Thoracic aorta (tissue), 2 donors: Measurements from ENCODE around the gene IFT122. TPM values are rescaled to one million over a fixed set of nuclear protein-coding genes. Genes with fewer than 3 reads are reported as not detected.

Experiments
- ATAC-seq: fragments of 150-250 bp; one replicate; pipeline ENCODE4 v1.8.0; 2017; ENCODE audit warnings: low read depth; ENCODE audit not compliant: insufficient number of reproducible peaks, low FRiP score
- DNase-seq: peaks from one replicate; pipeline ENCODE4 v3.0.0-alpha.2; 2020; ENCODE audit warnings: low spot score
- H3K27ac ChIP-seq, 2 donors: fragments of 200-600 bp; sonication (generic); 1 replicate in 1 of 2; 2 replicates in 1 of 2; pipeline ENCODE4 v1.5.1; 2016; ENCODE audit warnings: mild to moderate bottlenecking in 2 of 2, moderate library complexity in 2 of 2
- H3K27me3 ChIP-seq: fragments of 200-600 bp; sonication (generic); replicated peaks from 2 replicates; pipeline ENCODE4 v1.6.0; 2016; ENCODE audit warnings: mild to moderate bottlenecking; ENCODE audit not compliant: insufficient read depth
- H3K36me3 ChIP-seq: fragments of 200-600 bp; sonication (generic); one replicate; pipeline ENCODE4 v1.5.1; 2016
- H3K4me1 ChIP-seq, 2 donors: fragments of 200-600 bp; sonication (generic); 1 replicate in 1 of 2; 2 replicates in 1 of 2; pipeline versions ENCODE4 v1.5.1 to v1.6.0; 2016; ENCODE audit warnings: low read depth in 2 of 2, mild to moderate bottlenecking in 1 of 2; ENCODE audit not compliant: control insufficient read depth in 1 of 2
- H3K4me3 ChIP-seq: fragments of 200-600 bp; sonication (generic); 2 replicates; pipeline ENCODE4 v1.5.1; 2016; ENCODE audit warnings: mild to moderate bottlenecking
- H3K9me3 ChIP-seq: fragments of 200-600 bp; sonication (generic); 2 replicates; pipeline ENCODE4 v1.5.1; 2016
- total RNA-seq, 2 donors: library from RNA; depleted of rRNA; stranded (reverse); fragments of >200 nt; gene quantifications; one replicate each; pipeline versions ENCODE4 v1.1.0 to v1.2.3, GENCODE V29; 2016
- TF ChIP-seq, protein P1 (sequence below): fragments of 200-600 bp; sonication (generic); IDR thresholded peaks from one replicate; pipeline ENCODE4 v1.5.1; 2019; ENCODE audit warnings: antibody characterized with exemption

Gene IFT122
- total RNA-seq, 2 donors from 2014 or later, result 50.1 to 61.9 TPM

DNA sequence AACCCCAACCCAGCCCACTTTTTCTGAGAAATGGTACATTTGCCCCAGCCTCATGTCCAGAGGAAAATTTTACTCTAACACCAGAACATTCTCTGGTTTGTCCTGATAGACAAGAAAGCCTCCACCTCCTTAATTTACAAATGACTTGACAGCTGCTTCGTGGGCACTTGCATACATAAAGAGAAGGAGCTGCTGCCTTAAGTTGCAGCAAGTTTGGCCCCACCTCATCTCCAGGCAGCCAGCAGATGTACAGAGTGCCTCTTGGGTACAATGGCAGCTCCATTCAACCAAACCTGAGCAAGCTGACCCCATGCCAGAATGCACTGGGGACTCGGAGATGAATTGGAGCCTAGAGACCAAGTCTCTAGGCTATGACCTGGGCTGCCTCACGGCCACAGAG, 96.8 kb downstream of the IFT122 start:
- ATAC-seq, result no peak

DNA sequence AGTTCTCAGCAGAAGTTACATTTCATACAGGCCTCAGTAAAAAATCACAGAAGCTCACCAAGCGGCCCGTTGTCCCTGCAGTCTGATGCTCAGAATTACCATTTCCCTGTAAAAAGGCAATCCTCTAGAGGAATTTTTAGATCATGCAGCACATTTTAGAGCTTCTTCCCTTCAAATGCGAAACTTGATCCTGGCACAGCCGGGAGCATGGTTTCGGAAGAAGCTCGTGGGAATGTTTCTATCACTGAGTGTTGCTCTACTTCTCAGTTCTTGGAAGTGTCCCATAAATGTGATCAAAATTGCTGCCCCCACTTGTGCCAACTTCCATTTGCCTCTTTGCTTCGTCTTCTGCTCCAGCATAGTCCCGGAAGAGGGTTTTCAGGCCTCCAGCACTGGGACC, 99.2 kb downstream of the IFT122 start:
- DNase-seq (no peak), ATAC-seq (no peak)
- TF ChIP-seq, protein P1, sequence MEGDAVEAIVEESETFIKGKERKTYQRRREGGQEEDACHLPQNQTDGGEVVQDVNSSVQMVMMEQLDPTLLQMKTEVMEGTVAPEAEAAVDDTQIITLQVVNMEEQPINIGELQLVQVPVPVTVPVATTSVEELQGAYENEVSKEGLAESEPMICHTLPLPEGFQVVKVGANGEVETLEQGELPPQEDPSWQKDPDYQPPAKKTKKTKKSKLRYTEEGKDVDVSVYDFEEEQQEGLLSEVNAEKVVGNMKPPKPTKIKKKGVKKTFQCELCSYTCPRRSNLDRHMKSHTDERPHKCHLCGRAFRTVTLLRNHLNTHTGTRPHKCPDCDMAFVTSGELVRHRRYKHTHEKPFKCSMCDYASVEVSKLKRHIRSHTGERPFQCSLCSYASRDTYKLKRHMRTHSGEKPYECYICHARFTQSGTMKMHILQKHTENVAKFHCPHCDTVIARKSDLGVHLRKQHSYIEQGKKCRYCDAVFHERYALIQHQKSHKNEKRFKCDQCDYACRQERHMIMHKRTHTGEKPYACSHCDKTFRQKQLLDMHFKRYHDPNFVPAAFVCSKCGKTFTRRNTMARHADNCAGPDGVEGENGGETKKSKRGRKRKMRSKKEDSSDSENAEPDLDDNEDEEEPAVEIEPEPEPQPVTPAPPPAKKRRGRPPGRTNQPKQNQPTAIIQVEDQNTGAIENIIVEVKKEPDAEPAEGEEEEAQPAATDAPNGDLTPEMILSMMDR, result no peak
- Histone ChIP-seq H3K4me1 (no peaks in the 10 kb centered on the region), H3K4me3 (no peak overlapping the region), H3K27ac (no peak overlapping the region), H3K27me3 (no peaks in the 10 kb centered on the region), H3K9me3 (no peaks in the 10 kb centered on the region), H3K36me3 (no peaks in the 10 kb centered on the region)

More for the DNA sequence above, 96.8 kb downstream of the IFT122 start:
- Histone ChIP-seq H3K4me1 (no peaks in the 10 kb centered on the region), H3K27ac (no peak overlapping the region), H3K4me3 (no peak overlapping the region), H3K36me3 (no peaks in the 10 kb centered on the region), H3K9me3 (no peaks in the 10 kb centered on the region), H3K27me3 (no peaks in the 10 kb centered on the region)
- DNase-seq, result no peak
- TF ChIP-seq, protein P1, result no peak

DNA sequence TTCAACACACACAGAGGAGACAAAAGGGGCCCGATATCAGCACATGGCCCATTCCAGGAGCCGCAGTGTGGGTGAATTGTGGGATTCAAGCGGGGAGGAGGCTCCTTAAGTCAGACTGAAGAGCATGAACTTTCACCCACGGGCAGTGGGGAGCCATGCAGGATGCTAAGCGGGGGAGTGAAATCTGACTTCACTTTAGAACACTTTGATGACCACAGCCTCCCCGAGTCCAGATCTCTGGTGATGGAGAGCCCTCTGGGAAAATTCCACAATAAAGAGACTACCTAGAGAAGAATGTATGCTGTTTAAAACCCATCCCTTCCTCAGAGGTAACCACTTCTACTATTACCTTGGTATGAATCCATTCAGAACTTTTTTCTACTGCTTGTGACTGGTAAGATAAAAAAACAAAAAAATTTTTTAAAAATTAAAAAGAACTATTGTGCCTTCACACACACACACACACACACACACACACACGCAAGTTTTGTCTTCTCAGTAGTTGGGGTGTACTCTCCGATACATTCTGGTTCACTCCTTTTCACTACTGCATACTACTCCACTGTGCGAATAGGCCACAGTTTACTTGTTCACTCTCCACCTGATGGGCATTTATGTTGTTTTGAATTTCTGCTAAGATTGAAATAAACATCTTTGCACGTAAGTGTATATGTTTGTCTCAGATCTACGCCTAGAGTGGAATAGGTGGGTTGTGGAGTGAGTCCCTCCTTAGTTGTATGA, 100.9 kb downstream of the IFT122 start:
- Histone ChIP-seq H3K4me1 (no peaks in the 10 kb centered on the region), H3K36me3 (no peaks in the 10 kb centered on the region), H3K27me3 (no peaks in the 10 kb centered on the region), H3K4me3 (no peak overlapping the region), H3K27ac (no peak overlapping the region), H3K9me3 (no peaks in the 10 kb centered on the region)
- TF ChIP-seq, protein P1, result no peak
- no peak for ATAC-seq
- DNase-seq, result no peak

DNA sequence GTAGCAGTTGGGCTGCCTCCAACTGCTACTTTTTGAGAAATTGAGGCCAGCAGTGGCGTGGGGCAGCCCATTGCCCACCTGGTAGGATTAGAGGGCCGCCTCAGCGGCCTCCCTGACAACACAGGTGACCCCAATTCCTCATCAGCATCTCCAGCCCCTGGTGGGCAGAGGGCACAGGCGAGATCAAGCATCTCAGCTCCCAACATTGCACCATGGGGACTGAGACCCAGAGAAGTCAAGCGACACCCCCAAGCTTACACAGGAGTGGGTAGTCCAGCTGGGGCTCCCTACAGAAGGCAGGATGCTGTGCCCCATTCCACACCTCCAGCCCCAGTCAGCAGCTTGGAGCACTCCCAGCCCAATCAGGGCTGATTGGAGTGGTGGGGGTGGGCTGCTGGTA, 102.7 kb downstream of the IFT122 start:
- Histone ChIP-seq H3K4me1 (no peaks in the 10 kb centered on the region), H3K27me3 (no peaks in the 10 kb centered on the region)
- no peak for ATAC-seq

DNA sequence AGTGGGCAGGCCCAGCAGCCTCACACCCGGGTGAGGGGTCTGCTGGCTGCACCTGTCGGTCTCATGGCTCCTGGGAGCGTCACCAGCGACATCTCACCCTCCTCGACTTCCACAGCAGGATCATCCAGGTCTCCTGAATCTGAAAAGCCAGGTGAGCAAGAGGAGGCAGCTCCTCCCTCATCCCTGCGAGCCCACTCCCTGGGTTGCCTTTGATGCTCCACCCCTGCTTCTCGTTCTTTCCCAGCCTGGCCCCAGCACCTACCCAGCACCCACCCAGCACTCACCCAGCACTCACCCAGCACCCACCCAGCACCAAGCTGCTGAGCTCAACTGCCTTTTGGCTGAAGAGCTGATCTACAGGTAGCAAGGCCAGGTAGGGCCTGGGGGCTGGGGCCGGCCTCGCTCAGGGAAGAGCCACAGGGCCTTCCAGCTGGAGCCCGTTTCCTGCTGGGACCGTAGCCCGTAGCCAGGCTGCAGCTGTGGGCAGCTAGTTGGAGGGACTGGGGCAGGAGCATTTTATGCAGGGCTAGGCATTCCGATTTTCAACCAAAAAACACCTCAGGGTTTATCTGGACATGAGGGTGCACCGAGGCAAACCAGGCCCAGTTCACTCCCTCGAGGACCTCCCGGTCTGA, 103.2 kb downstream of the IFT122 start, which contains the start of gene H1-8:
Gene H1-8, plus strand, starts transcription at position 20 of the 635 bp plus-strand sequence. Its CDS starts 44 bp downstream, at position 64.
- H3K4me1 ChIP-seq, result no peaks in the 10 kb centered on the region
- ATAC-seq (no peak), DNase-seq (no peak)
- H3K27ac ChIP-seq, result no peak within 1 kb of the TSS
- H3K9me3 ChIP-seq, result no peaks in the 10 kb centered on the region
- H3K36me3 ChIP-seq, result no peaks in the 10 kb centered on the region
- H3K27me3 ChIP-seq, result no peaks in the 10 kb centered on the region
- H3K4me3 ChIP-seq, result no peak within 1 kb of the TSS
- TF ChIP-seq, protein P1, result no peak

More for the DNA sequence above, 102.7 kb downstream of the IFT122 start:
- H3K27ac ChIP-seq, result no peak overlapping the region
- H3K4me3 ChIP-seq, result no peak overlapping the region
- H3K36me3 ChIP-seq, result no peaks in the 10 kb centered on the region
- TF ChIP-seq, protein P1, result no peak
- DNase-seq, result no peak
- H3K9me3 ChIP-seq, result no peaks in the 10 kb centered on the region
